HG03565 (cell line): ENCODE data around the gene BUD31.

Source experiments
- ATAC-seq: cut with Tn5 transposase; IDR thresholded peaks from one replicate; pipeline ENCODE4 v1.9.1; 2021; ENCODE audit warnings: mild to moderate bottlenecking, moderate library complexity; ENCODE audit not compliant: unreplicated experiment

Gene BUD31

DNA sequence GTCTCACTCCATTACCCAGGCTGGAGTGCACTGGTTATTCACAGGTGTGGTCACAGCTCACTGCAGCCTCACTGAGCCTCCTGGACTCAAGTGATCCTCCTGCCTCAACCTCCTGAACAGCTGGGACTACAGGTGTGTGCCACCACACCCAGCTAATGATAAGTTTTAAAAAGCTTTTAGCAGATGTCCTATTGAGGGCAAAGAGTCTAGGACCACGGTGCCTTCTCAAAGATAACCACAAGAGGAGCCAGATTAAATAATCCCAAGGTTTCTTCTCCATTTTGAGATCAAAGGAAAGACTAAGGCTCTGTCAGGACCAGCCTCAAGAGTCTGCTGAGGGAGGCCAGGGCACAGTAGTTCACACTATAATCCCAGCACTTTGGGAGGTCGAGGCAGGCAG lies 52.5 kb downstream of the BUD31 start:
- no peak for ATAC-seq

DNA sequence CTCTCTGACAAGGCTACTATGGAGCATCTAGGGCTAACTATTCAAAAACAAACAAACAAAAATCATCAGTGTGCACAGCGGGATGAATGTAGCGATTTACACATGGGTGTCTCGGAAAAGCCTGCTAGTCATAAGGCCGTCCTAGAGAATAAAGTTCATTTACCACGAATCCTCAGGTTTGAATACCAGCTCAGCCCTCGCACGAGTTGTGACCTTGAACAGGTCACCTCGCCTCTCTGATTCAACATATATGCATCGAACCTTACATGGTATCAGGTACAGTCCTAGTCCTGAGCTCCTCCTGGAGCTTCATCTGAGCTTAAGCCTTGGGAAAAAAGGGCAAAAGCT lies 56.6 kb downstream of the BUD31 start:
- no peak for ATAC-seq

GRCh38 chr7:99468336-99468918 lies 59.7 kb downstream of the BUD31 start:
- ATAC-seq = no peak
